Chondrocyte (in vitro differentiated cells): Measurements from ENCODE around the gene TIAM2. TPM values are rescaled to one million over a fixed set of nuclear protein-coding genes. Genes with fewer than 3 reads are reported as not detected.
A peak's percentile ranks its signal among the peaks of the same experiment; 100 is the strongest.

Experiments used
- DNase-seq: peaks from one replicate; pipeline ENCODE4 v3.0.0; 2021; ENCODE audit warnings: mixed read lengths, low spot score
- H3K27ac Mint-ChIP-seq: one replicate; pipeline ENCODE4 v1.8.0; 2021; ENCODE audit warnings: mild to moderate bottlenecking, moderate library complexity, mixed read lengths; ENCODE audit not compliant: unreplicated experiment
- H3K27me3 Mint-ChIP-seq: 2 replicates; pipeline ENCODE4 v1.8.0; 2021; ENCODE audit warnings: low read depth, mixed read lengths
- H3K36me3 Mint-ChIP-seq: 2 replicates; pipeline ENCODE4 v1.8.0; 2021; ENCODE audit warnings: low read depth, mixed read lengths
- H3K4me1 Mint-ChIP-seq: 2 replicates; pipeline ENCODE4 v1.8.0; 2021; ENCODE audit warnings: low read depth, mild to moderate bottlenecking, mixed read lengths
- H3K4me3 Mint-ChIP-seq: one replicate; pipeline ENCODE4 v1.8.0; 2021; ENCODE audit warnings: mild to moderate bottlenecking, moderate library complexity, mixed read lengths; ENCODE audit not compliant: unreplicated experiment
- H3K9me3 Mint-ChIP-seq: 2 replicates; pipeline ENCODE4 v1.8.0; 2021; ENCODE audit warnings: low read depth, mixed read lengths
- total RNA-seq: library from RNA; stranded (reverse); gene quantifications from 3 replicates; pipeline ENCODE4 v1.2.1, GENCODE V29; 2021
- TF ChIP-seq, protein P1 (sequence below): fragments of 200-600 bp; sonication (generic); IDR thresholded peaks from 2 replicates; pipeline ENCODE4 v1.5.0; 2021; ENCODE audit warnings: antibody characterized with exemption, mild to moderate bottlenecking, moderate library complexity

Gene TIAM2
- total RNA-seq, 1 donor from 2014 or later = 13.8 TPM

DNA sequence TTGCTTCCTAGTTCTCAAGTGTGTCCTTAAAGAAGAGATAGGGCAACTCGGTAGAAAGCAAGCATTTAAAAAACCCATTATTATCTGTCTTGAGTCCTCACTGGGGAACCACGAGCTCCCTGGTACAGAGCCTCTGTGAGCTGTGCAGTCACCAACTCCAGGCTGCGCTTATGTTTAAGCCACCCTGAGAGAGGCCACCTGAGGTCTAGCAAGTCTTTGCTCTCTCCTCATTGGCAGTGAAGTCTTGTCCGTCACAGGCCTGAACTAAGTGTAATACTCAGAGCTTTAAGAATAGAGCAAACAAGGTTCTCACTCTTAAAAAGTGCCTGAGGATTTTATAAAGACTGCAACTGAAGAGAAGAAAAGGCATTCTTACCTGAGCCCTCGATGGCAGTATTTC, 264.8 kb downstream of the TIAM2 start:
- no peaks in the 10 kb centered on the region for H3K27me3 Mint-ChIP-seq
- no peaks in the 10 kb centered on the region for H3K9me3 Mint-ChIP-seq
- no peak overlapping the region for H3K27ac Mint-ChIP-seq
- TF ChIP-seq, protein P1, sequence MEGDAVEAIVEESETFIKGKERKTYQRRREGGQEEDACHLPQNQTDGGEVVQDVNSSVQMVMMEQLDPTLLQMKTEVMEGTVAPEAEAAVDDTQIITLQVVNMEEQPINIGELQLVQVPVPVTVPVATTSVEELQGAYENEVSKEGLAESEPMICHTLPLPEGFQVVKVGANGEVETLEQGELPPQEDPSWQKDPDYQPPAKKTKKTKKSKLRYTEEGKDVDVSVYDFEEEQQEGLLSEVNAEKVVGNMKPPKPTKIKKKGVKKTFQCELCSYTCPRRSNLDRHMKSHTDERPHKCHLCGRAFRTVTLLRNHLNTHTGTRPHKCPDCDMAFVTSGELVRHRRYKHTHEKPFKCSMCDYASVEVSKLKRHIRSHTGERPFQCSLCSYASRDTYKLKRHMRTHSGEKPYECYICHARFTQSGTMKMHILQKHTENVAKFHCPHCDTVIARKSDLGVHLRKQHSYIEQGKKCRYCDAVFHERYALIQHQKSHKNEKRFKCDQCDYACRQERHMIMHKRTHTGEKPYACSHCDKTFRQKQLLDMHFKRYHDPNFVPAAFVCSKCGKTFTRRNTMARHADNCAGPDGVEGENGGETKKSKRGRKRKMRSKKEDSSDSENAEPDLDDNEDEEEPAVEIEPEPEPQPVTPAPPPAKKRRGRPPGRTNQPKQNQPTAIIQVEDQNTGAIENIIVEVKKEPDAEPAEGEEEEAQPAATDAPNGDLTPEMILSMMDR = no peak
- H3K36me3 Mint-ChIP-seq = peaks cover 15% of the 10 kb centered on the region
- H3K4me1 Mint-ChIP-seq = peaks cover 10% of the 10 kb centered on the region
- DNase-seq = no peak
- no peak overlapping the region for H3K4me3 Mint-ChIP-seq

DNA sequence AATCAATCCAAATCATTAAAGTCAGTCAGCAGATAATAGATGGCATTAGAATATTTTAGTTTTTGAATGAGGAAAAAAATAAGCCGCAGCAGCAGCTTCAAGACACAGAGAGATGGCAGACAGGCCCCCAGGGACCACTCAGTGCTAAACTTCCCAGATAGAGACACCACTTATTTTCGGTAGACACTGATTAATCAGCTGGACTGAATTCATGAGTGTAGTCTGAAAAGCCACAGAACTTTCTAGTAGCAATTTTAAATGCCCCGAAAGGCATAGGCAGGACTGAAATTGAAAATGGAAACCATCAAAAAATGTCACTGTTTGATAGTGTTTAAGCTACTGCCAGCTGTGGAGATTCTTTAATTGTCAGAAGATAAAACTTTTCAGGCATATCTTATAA, 265.6 kb downstream of the TIAM2 start:
- H3K4me3 Mint-ChIP-seq = no peak overlapping the region
- TF ChIP-seq, protein P1 = no peak
- no peaks in the 10 kb centered on the region for H3K9me3 Mint-ChIP-seq
- H3K36me3 Mint-ChIP-seq = peaks cover 12% of the 10 kb centered on the region
- DNase-seq = no peak
- no peaks in the 10 kb centered on the region for H3K27me3 Mint-ChIP-seq
- H3K27ac Mint-ChIP-seq = no peak overlapping the region
- peaks cover 16% of the 10 kb centered on the region for H3K4me1 Mint-ChIP-seq

DNA sequence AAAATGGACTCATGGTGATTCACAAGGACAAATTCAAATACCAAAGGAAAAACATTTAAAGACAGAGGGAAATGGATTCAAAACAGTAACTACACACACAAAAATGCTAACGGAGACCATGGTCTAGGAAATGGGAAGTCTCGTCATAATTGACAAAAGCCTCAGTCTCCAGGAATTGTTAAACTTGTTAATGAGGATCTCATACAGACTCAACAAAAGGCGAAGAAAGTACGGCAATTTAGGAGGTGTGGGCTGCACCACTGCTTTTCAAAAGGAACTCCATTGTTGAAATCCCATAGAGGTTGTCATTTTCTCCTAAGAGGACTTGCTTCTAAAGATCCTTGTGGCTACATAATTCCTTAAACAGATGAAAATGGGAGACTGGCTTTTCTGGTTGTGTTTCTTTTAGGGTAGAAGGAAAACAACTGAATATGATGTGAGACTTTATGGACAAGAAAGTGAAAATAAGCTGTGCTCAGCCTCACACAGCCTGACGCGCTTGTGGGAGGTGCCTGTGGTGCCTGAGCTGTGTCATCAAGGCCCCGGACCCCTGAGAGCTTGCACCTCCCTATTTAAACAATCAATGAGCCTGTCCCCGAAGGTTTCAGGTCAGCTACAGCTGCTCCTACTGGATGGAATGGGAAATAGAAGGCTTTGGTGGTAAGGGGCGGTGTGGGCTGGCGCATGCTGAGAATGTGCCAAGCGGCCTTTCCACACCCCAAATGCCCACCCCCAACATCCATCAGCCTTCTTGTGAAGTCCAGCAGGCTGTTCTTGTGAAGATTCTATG, 266.2 kb downstream of the TIAM2 start:
- no peak for DNase-seq
- H3K4me3 Mint-ChIP-seq = no peak overlapping the region
- peaks cover 16% of the 10 kb centered on the region for H3K36me3 Mint-ChIP-seq
- TF ChIP-seq, protein P1 = peak; percentile 11
- H3K27ac Mint-ChIP-seq = no peak overlapping the region
- peaks cover 16% of the 10 kb centered on the region for H3K4me1 Mint-ChIP-seq
- H3K27me3 Mint-ChIP-seq = no peaks in the 10 kb centered on the region
- H3K9me3 Mint-ChIP-seq = no peaks in the 10 kb centered on the region

DNA sequence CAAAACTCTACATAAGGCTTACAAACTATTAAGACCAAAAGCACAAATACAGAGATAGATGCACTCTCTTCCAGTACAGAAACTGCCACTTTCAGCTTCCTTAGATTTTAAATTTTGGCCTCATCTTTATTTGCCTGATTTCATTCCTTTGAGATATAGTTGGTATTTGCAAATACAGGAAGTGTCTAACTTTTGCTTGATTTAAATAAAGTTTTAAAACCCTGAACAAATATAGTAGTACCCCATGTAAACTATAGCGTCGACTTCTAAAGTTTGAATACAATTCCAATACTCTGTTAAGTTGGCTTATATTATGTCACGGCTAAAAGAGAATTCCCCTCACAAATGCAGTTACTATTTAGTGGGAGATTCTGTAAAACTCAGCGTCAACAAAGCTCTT, 267.5 kb downstream of the TIAM2 start:
- no peaks in the 10 kb centered on the region for H3K27me3 Mint-ChIP-seq
- TF ChIP-seq, protein P1 = no peak
- H3K9me3 Mint-ChIP-seq = no peaks in the 10 kb centered on the region
- H3K27ac Mint-ChIP-seq = no peak overlapping the region
- H3K4me1 Mint-ChIP-seq = peaks cover 16% of the 10 kb centered on the region
- peaks cover 11% of the 10 kb centered on the region for H3K36me3 Mint-ChIP-seq
- no peak for DNase-seq
- H3K4me3 Mint-ChIP-seq = no peak overlapping the region

DNA sequence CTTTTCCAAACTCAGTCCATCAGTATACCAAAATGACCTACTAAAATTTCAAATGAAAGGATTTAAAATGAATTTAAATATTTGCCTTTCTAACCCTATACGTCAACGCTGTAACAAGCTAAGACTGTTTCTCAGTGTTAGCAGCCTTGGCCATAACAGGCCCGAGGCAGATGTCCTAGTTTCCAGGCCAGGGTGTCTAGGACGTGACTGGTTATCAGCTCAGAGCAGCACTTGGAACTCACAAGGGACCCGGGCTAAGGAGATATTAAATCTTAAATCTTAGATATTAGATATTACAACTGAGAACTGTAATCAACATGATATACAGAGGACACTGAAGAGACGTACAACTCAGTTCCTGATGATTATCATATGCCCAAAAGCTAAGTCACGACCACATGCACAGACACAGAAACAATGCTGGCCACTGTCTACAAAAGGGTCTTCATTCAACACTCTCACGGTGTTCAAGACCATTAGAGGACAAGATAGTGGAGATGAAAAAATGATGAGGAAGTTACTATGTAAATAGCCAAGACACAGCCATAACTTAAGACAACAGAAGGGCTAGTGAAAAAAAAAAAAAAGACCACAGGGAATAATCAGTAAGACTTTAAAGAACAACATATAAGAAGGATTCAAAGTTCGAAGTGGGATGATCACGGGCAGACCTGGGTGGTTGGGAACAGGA, 268.4 kb downstream of the TIAM2 start, which contains the start of gene CLDN20:
Gene CLDN20, plus strand, starts transcription at position 641 of the 691 bp plus-strand sequence. CDS start 11,707 bp downstream, outside the sequence.
- Mint-ChIP-seq H3K4me1 (peaks cover 19% of the 10 kb centered on the region), H3K9me3 (no peaks in the 10 kb centered on the region), H3K4me3 (no peak within 1 kb of the TSS), H3K36me3 (peaks cover 9% of the 10 kb centered on the region), H3K27me3 (no peaks in the 10 kb centered on the region), H3K27ac (peak within 1 kb of the TSS; percentile 80)
- no peak for DNase-seq
- TF ChIP-seq, protein P1 = no peak
